Measurements from ENCODE around the gene IP6K3. TPM values are rescaled to one million over a fixed set of nuclear protein-coding genes. Genes with fewer than 3 reads are reported as not detected.

Gene IP6K3
- polyA plus RNA-seq, 1 donor (not counting 4 experiments of a cell fraction or from before 2014, with no cell fraction given), result not detected

DNA sequence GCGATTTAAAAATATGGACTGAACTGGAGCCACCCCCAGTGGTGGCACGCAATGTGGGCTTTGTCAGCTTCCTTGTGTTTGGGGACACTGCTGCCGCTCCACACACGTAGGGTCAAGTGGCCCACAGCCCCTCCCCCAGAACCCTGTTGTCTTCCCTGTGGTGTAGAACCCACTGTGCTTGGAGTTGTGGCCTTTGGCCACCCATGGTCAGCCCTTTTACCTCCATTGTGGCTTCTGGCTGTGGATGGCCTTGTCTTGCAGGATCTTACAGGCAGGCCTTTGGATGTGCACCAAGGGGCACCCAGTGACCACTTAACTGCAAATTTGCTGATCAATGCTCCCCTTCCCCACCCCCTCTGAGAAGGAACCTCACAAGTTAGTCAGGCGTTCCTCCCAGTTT lies 44.2 kb upstream of the IP6K3 start:
- Histone ChIP-seq H3K9me3 (ENCODE audit: control insufficient read depth, low read depth, low read length) (no peaks in the 10 kb centered on the region), H3K9ac (ENCODE audit: control insufficient read depth, extremely low read depth, insufficient read depth, low read length) (no peak overlapping the region), H3K79me2 (ENCODE audit: control insufficient read depth, insufficient read depth, low read length) (peaks cover 23% of the 10 kb centered on the region), H3K9me1 (ENCODE audit: control insufficient read depth, extremely low read depth, insufficient read depth, low read length) (no peaks in the 10 kb centered on the region), H3K4me3 (ENCODE audit: control insufficient read depth in 2 of 3, extremely low read depth in 1 of 3, insufficient read depth in 2 of 3, low read depth in 1 of 3, low read length in 3 of 3) (no peak overlapping the region), H4K20me1 (ENCODE audit: control insufficient read depth, extremely low read depth, insufficient read depth, low read length) (peaks cover 7% of the 10 kb centered on the region), H3K4me2 (ENCODE audit: control insufficient read depth, extremely low read depth, insufficient read depth, low read depth, low read length) (no peak overlapping the region), H3K27me3 (ENCODE audit: control insufficient read depth, extremely low read depth, insufficient read depth, low read length) (peaks cover 8% of the 10 kb centered on the region), H3K4me1 (ENCODE audit: control insufficient read depth, extremely low read depth, insufficient read depth, low read length) (peaks cover 26% of the 10 kb centered on the region), H2AFZ (ENCODE audit: control insufficient read depth, low read length) (no peak overlapping the region), H3K36me3 (ENCODE audit: control insufficient read depth in 2 of 2, extremely low read depth in 1 of 2, insufficient read depth in 2 of 2, low read length in 2 of 2) (peaks cover 2 to 9% of the 10 kb centered on the region in 2 experiments), H3K27ac (ENCODE audit: control insufficient read depth, insufficient read depth, low read length) (no peak overlapping the region)
- dilution Hi-C loops (cut with MboI; ENCODE audit: extremely low pct_ligation_motif_present, low sequenced_read_pairs), result no loop called here
- no peak for FAIRE-seq
- no peak for TF ChIP-seq EZH2 (IDR thresholded peaks at IDR 0.05; ENCODE audit: low read length)
- TF ChIP-seq, protein P1, sequence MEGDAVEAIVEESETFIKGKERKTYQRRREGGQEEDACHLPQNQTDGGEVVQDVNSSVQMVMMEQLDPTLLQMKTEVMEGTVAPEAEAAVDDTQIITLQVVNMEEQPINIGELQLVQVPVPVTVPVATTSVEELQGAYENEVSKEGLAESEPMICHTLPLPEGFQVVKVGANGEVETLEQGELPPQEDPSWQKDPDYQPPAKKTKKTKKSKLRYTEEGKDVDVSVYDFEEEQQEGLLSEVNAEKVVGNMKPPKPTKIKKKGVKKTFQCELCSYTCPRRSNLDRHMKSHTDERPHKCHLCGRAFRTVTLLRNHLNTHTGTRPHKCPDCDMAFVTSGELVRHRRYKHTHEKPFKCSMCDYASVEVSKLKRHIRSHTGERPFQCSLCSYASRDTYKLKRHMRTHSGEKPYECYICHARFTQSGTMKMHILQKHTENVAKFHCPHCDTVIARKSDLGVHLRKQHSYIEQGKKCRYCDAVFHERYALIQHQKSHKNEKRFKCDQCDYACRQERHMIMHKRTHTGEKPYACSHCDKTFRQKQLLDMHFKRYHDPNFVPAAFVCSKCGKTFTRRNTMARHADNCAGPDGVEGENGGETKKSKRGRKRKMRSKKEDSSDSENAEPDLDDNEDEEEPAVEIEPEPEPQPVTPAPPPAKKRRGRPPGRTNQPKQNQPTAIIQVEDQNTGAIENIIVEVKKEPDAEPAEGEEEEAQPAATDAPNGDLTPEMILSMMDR (optimal IDR thresholded peaks at IDR 0.05 in 1 of 3, IDR thresholded peaks at IDR 0.05 in 1 of 3, conservative IDR thresholded peaks at IDR 0.05 in 1 of 3; ENCODE audit: extremely low read depth in 1 of 3, insufficient read depth in 2 of 3, low read length in 3 of 3), result no peak
- DNase-seq (ENCODE audit: low read depth, low spot score), result no peak

DNA sequence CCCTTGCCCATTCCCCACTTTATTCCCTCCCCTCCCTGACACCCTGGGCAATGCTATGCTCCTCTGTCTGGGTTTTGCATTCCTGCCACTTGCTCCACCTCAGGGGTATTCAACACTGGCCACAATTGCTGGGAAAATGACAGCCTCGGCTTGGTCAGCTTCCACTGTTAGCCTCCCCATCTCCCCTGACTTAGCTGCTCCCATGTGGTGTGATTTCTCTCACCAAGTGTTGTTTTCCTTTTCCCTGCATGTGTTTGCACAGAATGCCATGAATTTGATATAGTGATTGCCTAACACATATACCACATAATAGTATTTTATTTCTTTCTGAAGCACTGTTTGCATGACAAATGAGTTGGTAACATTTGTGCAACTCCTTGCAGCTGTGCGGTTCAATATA lies 43.7 kb upstream of the IP6K3 start:
- TF ChIP-seq EZH2 (IDR thresholded peaks at IDR 0.05; ENCODE audit: low read length), result no peak
- TF ChIP-seq, protein P1 (optimal IDR thresholded peaks at IDR 0.05 in 1 of 3, IDR thresholded peaks at IDR 0.05 in 1 of 3, conservative IDR thresholded peaks at IDR 0.05 in 1 of 3; ENCODE audit: extremely low read depth in 1 of 3, insufficient read depth in 2 of 3, low read length in 3 of 3), result no peak
- H3K4me1 ChIP-seq (ENCODE audit: control insufficient read depth, extremely low read depth, insufficient read depth, low read length), result peaks cover 26% of the 10 kb centered on the region
- no peaks in the 10 kb centered on the region for H3K9me3 ChIP-seq (ENCODE audit: control insufficient read depth, low read depth, low read length)
- no peak overlapping the region for H3K4me3 ChIP-seq (ENCODE audit: control insufficient read depth in 2 of 3, extremely low read depth in 1 of 3, insufficient read depth in 2 of 3, low read depth in 1 of 3, low read length in 3 of 3)
- H3K36me3 ChIP-seq (ENCODE audit: control insufficient read depth in 2 of 2, extremely low read depth in 1 of 2, insufficient read depth in 2 of 2, low read length in 2 of 2), result peaks cover 2 to 9% of the 10 kb centered on the region in 2 experiments
- peaks cover 8% of the 10 kb centered on the region for H3K27me3 ChIP-seq (ENCODE audit: control insufficient read depth, extremely low read depth, insufficient read depth, low read length)
- H3K9me1 ChIP-seq (ENCODE audit: control insufficient read depth, extremely low read depth, insufficient read depth, low read length), result no peaks in the 10 kb centered on the region
- H3K79me2 ChIP-seq (ENCODE audit: control insufficient read depth, insufficient read depth, low read length), result peaks cover 29% of the 10 kb centered on the region
- H2AFZ ChIP-seq (ENCODE audit: control insufficient read depth, low read length), result no peak overlapping the region
- no peak overlapping the region for H3K9ac ChIP-seq (ENCODE audit: control insufficient read depth, extremely low read depth, insufficient read depth, low read length)
- H3K4me2 ChIP-seq (ENCODE audit: control insufficient read depth, extremely low read depth, insufficient read depth, low read depth, low read length), result no peak overlapping the region
- no peak overlapping the region for H3K27ac ChIP-seq (ENCODE audit: control insufficient read depth, insufficient read depth, low read length)
- peaks cover 7% of the 10 kb centered on the region for H4K20me1 ChIP-seq (ENCODE audit: control insufficient read depth, extremely low read depth, insufficient read depth, low read length)
- no peak for FAIRE-seq
- DNase-seq (ENCODE audit: low read depth, low spot score), result no peak
- dilution Hi-C loops (cut with MboI; ENCODE audit: extremely low pct_ligation_motif_present, low sequenced_read_pairs), result no loop called here

Measured in keratinocyte (primary cell).